SK-MEL-5 (cell line): ENCODE data around the gene PGLYRP3. TPM values are rescaled to one million over a fixed set of nuclear protein-coding genes. Genes with fewer than 3 reads are reported as not detected.

Experiments used
- DNase-seq: peaks from one replicate; pipeline ENCODE4 v3.0.0-alpha.2; 2016; ENCODE audit warnings: low read depth, low spot score
- in situ Hi-C: cut with HindIII; loops from 2 replicates; pipeline ENCODE4 v1.10.0; 2016; ENCODE audit warnings: low sequenced_read_pairs, high pct_unique_total_duplicates, low pct_unique_long_range_greater_than_20kb
- total RNA-seq: library from RNA; depleted of rRNA; stranded (reverse); fragments of >200 nt; shearing (Covaris generic); gene quantifications from 2 replicates; pipeline ENCODE4 v1.2.3, GENCODE V29; 2014

Gene PGLYRP3
- total RNA-seq, 1 experiment from 2014 or later: not detected

DNA sequence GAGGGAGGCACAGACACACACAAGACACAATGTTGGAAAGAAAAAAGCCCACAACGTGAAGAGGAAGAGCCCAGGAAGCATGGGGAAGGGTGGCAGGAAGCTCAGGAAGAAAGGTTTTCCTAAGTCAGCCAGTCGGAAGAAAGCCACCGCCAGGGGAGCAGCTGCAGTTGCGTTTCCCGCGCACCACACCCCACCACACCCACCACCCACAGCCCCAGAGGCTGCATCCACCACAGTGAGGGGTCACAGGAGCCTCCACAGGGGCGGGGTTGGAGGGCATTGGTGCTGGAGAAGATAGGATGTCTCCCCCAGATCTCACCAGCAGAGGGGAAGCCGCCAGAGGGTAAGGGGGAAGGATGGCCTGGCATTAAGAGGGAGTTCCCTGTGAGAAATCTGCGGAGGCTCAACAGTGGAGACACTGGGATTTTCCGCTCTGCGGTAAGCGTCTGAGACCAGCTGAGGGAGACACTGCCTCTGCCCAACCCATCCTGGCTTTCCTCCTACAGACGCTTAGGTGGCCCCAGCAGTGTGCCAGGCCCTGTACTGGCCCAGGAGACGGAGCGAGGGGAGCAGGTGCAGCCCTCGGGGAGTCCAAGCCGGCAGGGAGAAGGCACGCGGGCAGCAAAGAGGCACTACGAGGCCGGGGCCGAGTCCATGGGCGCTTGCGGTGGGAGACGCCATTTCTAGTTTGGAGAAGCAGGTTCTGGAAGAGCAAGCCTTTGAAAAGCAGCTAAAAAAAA, 19.8 kb downstream of the PGLYRP3 start:
- DNase-seq: no peak
- in situ Hi-C loops: no loop called here

DNA sequence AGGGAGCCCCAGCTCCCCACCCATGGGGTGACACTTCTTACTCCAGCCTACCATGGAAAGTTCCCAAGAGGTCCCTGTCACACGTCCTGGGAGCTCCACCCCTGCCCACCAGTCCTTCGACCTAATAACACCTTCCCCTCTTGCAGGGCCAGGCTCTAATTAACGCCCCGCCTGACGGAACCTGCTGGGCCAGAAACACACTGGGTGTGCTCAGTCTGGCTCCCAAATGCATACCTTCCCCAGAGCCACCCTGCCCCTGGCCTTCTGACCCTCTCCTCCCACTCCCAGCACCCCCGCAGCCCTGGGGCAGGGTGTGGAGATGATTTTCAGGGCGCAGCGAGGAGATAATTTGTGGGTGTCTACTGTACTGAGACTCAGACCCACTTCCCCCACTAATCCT, 20.6 kb downstream of the PGLYRP3 start:
- in situ Hi-C loops: no loop called here
- no peak for DNase-seq

DNA sequence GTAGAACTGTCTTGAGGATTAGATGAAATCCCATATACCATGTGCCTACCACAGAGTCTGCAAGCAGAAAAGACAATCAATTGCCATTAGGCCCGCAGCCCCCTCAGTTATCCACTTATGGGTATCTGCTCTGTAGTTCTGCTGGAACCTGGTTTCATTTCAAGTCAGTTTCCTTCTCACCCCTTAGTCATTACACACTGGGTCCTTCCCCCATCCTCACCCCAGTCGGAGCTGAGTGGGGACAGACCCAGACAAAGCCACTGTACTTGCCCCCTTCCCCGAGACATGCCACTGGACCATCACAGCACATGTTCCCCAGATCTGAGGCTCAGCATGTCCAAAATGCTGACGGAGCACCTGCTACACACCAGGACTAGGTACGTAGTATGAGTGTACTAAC, 21.2 kb downstream of the PGLYRP3 start:
- no peak for DNase-seq
- in situ Hi-C loops: no loop called here

DNA sequence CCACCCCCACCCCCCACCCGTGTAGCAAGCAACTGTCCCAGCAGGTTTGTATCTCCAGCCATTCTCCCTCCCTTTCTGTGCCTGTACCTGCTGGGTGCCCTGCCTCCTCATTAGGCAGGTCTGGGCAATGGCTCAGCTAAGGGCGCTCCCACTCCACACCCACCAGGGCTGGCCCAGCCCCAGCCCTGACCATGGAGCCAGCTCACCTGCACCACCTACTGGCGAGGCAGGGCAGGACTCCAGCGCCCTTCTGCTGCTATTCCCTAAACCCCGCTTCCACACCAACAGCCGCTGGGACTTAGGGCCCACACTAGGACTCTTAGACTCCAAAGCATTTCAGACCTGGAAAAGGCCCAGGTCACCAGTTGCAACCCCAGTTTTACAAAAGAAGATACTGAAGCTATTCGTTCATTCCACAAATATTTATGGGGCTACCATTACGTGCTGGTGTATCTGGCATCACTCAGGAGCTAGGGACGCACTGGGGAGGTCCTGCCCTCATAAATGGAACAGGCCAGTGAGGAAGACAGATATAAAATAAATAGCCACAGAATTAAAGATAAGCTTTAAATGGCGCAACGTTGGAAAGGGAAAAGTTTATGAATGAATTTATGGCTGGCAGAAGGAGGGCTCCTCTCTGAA, 24.0 kb downstream of the PGLYRP3 start:
- in situ Hi-C loops: no loop called here
- peak; percentile 72 for DNase-seq

DNA sequence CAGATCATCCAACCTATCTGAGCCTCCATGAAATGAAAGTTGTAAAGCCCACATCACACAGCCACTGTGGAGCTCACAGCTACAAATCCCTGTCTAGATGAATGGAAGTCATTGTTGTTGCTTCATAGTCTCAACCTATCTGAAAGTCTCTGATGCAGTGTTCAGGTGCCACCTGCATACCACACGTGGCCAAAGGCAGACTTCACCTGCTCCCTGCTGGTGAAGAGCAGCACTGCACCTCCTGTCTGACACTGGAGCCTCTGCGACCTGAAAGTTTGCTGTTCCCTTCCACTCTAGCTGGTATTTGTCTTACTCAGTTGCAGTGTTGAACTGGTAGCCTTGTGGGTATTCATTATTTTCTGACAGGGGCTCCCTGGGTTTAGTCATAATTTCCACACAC, 34.9 kb downstream of the PGLYRP3 start:
- DNase-seq: peak; percentile 65
- in situ Hi-C loops: no loop called here

DNA sequence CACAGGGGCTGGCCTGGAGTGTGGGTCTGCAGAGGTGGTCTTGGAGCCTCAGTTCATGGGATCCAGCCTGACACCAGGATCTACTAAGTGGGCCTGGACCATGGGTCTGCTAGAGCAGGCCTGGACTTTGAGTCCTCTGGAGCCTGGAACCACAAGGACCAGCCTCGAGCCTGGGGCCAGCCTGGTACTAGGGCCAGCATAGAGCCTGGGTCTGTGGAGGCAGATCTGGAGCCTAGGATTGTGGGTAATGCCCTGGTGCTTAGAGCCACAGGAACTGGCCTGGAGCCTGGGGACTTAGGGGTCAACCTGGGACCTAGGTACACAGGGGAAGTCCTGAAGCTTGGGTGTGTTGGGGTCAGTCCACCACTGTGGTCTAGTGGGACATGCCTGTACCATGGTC, 40.6 kb downstream of the PGLYRP3 start:
- no peak for DNase-seq
- in situ Hi-C loops: loop anchor here (25.0 kb wide), 1 partner anchor 2010 kb away; the partner anchor contains the start of gene PSMD4

DNA sequence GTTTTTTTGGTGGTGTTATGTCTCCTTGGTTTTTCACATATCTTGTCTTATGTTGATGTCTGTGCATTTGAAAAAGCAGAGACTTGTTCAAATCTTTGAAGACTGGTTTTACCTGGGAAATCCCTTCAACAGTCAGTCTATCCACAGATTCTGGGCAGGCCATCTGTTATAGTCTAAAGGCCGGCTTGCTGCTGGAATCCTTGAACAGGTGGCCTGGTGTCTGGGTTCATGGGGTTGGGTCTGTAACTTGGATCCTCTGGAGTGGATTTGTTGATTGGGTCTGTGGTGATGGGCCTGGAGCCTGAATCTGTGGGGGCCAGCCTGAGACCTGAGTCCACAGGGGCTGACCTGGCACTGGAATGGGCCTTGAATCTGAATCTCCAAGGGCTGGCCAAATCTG, 41.0 kb downstream of the PGLYRP3 start:
- DNase-seq: no peak

DNA sequence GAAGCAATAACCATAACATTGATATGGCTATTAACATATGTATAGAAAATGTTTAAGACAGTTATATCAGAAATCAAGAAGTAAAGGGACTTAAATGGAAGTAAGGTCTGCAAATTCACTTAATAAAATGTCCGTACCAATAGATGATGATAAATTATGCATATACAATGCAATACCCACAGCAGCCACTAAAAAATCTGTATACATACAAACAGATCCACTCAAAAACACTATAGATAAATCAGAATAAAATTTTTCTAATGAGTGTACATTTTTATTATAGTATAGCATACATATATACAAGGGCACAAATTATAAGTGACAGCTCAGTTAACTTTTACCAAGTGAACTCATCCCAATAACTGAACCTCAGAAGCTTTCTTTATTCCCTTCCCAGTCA, 47.3 kb downstream of the PGLYRP3 start:
- DNase-seq: no peak
- in situ Hi-C loops: loop anchor here (25.0 kb wide), 1 partner anchor 2003 kb away; the partner anchor contains the start of gene PSMD4

More for the DNA sequence above, 41.0 kb downstream of the PGLYRP3 start:
- in situ Hi-C loops: loop anchor here (25.0 kb wide), 1 partner anchor 2009 kb away; the partner anchor contains the start of gene PSMD4

DNA sequence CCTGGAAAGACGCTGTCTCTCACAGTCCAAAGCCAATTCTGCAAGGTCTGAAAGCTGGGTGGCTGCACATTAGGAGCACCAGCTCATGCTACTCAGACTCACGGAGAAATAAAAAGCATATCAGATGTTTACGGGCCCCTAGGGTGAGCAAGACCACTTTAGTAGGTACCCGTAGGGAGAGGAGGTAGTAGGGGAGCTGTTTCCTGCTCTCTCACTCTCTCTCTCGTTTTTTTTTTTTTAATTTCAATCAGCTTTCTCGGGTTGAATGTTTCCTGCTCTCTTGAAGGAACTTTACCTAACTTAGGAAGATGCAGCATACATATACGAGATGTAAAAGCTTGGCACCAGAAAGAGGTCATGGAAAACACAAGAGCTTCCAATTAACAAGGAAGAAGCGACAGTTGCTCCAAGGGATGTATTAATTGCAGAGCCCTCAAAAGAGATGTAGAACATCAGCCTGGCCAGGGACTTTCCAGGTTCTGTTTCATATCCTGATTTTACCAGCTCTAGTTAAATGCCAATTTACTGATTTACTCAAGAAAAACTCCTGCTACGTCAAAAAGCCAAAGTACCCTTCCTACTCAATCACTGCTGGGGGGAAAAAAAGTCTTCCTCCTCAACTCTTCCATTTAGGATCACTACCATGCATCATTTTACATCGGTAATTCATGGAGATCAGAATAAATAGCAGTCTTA, 50.1 kb downstream of the PGLYRP3 start:
- DNase-seq: no peak
- in situ Hi-C loops: loop anchor here (25.0 kb wide), 1 partner anchor 2000 kb away; the partner anchor contains the start of gene PSMD4

DNA sequence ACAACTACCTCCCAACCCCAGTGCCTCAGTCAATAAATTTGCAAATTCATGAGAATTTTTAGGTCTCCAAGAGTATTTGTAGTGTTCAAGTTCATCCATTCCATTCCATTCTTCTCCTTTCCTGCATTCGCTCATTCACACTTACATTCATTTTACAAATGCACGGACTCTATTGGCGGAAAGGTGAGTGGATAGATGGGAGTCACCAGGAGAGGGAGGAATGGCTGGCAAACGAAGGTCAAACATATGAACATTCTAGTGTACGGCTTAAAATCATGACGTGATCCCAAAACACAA, 50.7 kb downstream of the PGLYRP3 start:
- no peak for DNase-seq
- in situ Hi-C loops: loop anchor here (25.0 kb wide), 1 partner anchor 2000 kb away; the partner anchor contains the start of gene PSMD4

DNA sequence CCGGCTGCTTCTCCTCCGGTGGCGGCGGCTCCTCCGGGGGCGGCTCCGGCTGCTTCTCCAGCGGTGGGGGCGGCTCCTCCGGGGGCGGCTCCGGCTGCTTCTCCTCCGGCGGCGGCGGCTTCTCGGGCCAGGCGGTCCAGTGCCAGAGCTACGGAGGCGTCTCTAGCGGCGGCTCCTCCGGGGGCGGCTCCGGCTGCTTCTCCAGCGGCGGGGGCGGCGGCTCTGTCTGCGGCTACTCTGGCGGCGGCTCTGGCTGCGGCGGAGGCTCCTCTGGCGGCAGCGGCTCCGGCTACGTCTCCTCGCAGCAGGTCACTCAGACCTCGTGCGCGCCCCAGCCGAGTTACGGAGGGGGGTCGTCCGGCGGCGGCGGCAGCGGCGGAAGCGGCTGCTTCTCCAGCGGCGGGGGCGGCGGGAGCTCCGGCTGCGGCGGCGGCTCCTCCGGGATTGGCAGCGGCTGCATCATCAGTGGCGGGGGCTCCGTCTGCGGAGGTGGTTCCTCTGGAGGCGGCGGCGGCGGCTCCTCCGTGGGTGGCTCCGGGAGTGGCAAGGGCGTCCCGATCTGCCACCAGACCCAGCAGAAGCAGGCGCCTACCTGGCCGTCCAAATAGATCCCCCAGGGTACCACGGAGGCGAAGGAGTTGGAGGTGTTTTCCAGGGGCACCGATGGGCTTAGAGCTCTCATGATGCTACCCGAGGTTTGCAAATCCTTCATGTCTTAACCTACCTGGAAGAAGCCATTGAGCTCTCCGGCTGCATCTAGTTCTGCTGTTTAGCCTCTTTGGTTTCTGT, 51.3 kb downstream of the PGLYRP3 start:
- DNase-seq: no peak
- in situ Hi-C loops: loop anchor here (25.0 kb wide), 1 partner anchor 1999 kb away; the partner anchor contains the start of gene PSMD4

DNA sequence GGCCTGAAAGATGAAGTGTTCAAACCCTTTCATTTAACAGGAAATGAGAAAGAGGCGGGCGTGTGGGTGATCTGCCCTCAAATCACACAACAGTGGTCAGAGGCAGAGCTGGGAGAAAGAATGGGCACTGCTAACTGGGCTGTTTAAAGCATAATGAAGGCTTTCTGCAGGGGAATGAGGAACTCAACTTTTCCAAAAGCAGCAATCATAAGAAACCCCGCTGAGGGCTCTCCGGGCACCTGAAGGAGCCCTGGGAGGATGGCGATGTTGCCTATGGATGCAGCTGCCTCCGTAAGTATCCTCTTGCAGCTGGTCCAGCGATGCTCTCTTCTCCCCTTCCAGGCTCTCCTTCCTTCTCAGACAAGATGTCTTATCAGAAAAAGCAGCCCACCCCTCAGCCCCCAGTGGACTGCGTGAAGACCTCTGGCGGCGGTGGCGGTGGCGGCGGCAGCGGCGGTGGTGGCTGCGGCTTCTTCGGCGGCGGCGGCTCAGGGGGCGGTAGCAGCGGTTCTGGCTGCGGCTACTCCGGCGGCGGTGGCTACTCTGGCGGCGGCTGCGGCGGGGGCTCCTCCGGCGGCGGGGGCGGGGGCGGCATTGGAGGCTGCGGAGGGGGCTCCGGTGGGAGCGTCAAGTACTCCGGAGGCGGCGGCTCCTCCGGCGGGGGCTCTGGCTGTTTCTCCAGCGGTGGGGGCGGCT, 52.0 kb downstream of the PGLYRP3 start:
- in situ Hi-C loops: loop anchor here (25.0 kb wide), 1 partner anchor 1998 kb away; the partner anchor contains the start of gene PSMD4
- DNase-seq: no peak

DNA sequence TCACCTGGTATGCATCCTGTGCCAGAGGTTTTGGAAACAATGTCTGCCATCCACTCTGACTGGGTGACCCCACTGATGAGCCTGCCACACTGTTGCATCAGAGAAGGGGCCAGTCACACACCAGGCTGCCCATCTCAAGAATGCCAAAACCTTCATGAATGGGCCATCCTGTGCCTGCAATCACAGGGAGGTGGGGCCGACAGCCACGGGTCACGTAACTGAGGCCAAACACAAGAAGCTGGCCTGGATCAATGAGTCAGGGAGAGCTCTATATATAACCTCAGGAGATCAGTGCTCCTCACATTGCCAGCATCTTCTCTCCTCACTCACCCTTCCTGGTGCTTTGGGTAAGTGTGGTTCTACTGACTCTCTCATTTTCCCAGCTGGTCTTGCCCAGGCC, 53.4 kb downstream of the PGLYRP3 start, which contains the start of gene LORICRIN:
Gene LORICRIN, plus strand, starts transcription at position 301 of the 400 bp plus-strand sequence. CDS start 1,263 bp downstream, outside the sequence.
- in situ Hi-C loops: loop anchor here (25.0 kb wide), 1 partner anchor 1997 kb away; the partner anchor contains the start of gene PSMD4
- no peak for DNase-seq

DNA sequence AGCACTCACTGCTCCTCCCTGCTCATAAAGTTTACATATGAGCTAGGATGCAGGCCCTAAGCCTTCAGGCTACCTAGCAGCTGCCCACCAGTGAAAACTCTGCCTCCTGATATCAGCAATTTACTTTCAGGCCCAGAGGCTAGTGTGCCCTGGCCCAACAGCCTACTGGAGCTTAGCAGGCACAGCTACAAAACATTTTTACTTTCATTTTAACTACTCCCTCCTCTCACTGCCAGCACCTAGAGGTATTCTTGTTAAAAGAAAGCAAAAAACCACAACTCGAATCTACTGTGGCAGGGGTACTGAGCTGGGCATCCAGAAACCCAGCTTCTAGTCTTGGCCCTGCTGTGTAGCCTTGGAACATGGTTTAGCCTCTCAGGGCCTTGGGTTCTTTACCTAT, 59.1 kb downstream of the PGLYRP3 start:
- no peak for DNase-seq
- in situ Hi-C loops: loop anchor here (25.0 kb wide), 1 partner anchor 1991 kb away; the partner anchor contains the start of gene PSMD4

DNA sequence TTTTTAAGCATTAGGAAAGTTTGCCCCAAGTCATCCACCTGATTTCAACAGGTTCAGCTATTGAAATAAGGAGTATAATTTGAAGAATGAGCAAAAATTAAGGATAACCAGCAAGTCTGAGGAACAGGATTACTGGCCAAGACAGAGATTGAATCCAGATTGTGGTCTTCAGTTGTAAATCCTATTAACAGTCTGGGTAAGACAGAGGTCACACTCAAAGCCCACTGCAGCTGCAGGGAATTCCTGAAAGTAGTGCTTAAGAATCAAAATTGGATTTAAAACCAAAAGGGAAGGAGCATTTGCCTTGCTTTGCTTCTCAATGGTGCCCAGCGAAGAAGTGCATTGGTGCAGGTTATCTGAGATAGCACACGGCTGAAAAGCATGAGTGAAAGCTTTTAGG, 59.7 kb downstream of the PGLYRP3 start:
- in situ Hi-C loops: loop anchor here (25.0 kb wide), 1 partner anchor 1991 kb away; the partner anchor contains the start of gene PSMD4
- no peak for DNase-seq

DNA sequence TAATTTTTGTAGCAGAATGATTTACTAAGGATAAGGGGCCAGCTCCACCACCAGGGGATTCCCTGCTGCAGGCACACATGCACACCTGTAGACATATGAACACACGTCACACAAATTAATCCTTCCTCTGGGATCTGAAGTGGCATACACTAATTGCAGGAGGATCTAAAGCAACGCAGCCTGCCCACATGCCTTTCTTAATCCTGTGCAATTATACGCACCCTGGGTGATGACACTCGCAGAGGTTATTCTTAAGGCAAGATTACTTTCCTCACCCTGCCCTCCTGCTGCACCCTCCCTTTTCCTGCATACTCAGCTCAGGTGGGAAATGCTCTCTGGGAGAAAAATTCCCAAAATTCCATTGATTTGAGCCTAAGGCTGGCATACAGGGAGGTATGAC, 60.8 kb downstream of the PGLYRP3 start:
- in situ Hi-C loops: loop anchor here (25.0 kb wide), 1 partner anchor 1990 kb away; the partner anchor contains the start of gene PSMD4

DNA sequence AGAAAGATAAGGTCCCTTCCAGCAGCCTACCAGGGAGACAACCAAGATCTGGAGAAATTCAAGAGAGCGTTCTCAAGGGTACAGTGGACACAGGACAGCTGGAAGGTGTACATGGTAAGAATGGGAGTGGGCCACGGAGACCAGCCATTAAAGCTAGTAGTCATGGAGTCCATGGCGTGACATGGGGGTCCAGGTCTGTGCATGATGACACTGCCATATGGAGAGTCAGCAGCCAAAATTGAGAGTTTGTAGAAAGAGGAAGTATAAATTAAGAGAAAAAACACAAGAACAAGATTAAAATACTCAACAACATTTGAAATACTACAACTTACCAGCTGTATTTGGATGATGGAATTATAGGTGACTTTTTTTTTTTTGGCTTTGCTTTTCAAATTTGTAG, 61.2 kb downstream of the PGLYRP3 start:
- DNase-seq: no peak
- in situ Hi-C loops: loop anchor here (25.0 kb wide), 1 partner anchor 1989 kb away; the partner anchor contains the start of gene PSMD4

More for the DNA sequence above, 60.8 kb downstream of the PGLYRP3 start:
- DNase-seq: no peak
